B cell (primary cell): Measurements from ENCODE around the gene COA5. TPM values are rescaled to one million over a fixed set of nuclear protein-coding genes. Genes with fewer than 3 reads are reported as not detected.

Experiments used
- ATAC-seq: fragments of 200-7000 bp; cut with Tn5 transposase; one replicate; pipeline ENCODE4 v1.10.0; 2021; ENCODE audit warnings: low read depth, mild to moderate bottlenecking, moderate number of reproducible peaks, moderate library complexity
- CTCF ChIA-PET: fragments of 350-600 bp; sonication (Branson Sonifier 250); formaldehyde crosslinking; loops from one replicate; lab custom pipeline; 2021; ENCODE audit warnings: antibody characterized with exemption, inconsistent platforms; lab: Charles Lee
- POLR2A ChIA-PET: fragments of 350-600 bp; sonication (Branson Sonifier 250); formaldehyde crosslinking; loops from one replicate; lab custom pipeline; 2021; ENCODE audit warnings: antibody characterized with exemption; lab: Charles Lee
- DNase-seq: peaks from one replicate; pipeline ENCODE4 v3.0.0; 2013
- H2AFZ ChIP-seq: 2 replicates; pipeline ENCODE4 v1.6.1; 2012; ENCODE audit warnings: mild to moderate bottlenecking, low read depth, low read length; ENCODE audit not compliant: insufficient read depth, poor library complexity, severe bottlenecking
- H3K27ac ChIP-seq, 2 donors: 1 replicate in 1 of 2; 2 replicates in 1 of 2; pipeline ENCODE4 v1.5.1; 2012 to 2013; ENCODE audit warnings: low read length in 2 of 2, mild to moderate bottlenecking in 2 of 2, moderate library complexity in 1 of 2
- H3K27me3 ChIP-seq, 4 experiments: fragments of 200-600 bp in 1 of 4; sonication (generic) in 1 of 4; replicated peaks in 1 of 4; 1 replicate in 2 of 4; 2 replicates in 2 of 4; pipeline versions ENCODE4 v1.6.1 to v1.7.0; 2013 to 2016; ENCODE audit warnings: low read length in 3 of 4, mild to moderate bottlenecking in 2 of 4, mixed read lengths in 1 of 4, moderate library complexity in 1 of 4; ENCODE audit not compliant: insufficient read depth in 4 of 4, control insufficient read depth in 3 of 4; ENCODE audit errors: control extremely low read depth in 1 of 4
- H3K36me3 ChIP-seq, 2 experiments: replicated peaks in 1 of 2; 1 replicate in 1 of 2; 2 replicates in 1 of 2; pipeline versions ENCODE4 v1.6.1 to v1.7.1; 2013; ENCODE audit warnings: low read length in 1 of 2; ENCODE audit not compliant: insufficient read depth in 2 of 2, control insufficient read depth in 1 of 2; ENCODE audit errors: control extremely low read depth in 1 of 2, extremely low read depth in 1 of 2
- H3K4me1 ChIP-seq, 2 donors: fragments of 200-600 bp in 1 of 2; sonication (generic) in 1 of 2; 1 replicate in 1 of 2; 2 replicates in 1 of 2; pipeline versions ENCODE4 v1.5.1 to v1.6.1; 2013 to 2017; ENCODE audit warnings: low read length in 2 of 2; ENCODE audit not compliant: control insufficient read depth in 2 of 2, insufficient read depth in 2 of 2
- H3K4me2 ChIP-seq: replicated peaks from 2 replicates; pipeline ENCODE3; 2012; ENCODE audit warnings: mild to moderate bottlenecking, low read depth, low read length; ENCODE audit not compliant: poor library complexity, severe bottlenecking
- H3K4me3 ChIP-seq, 5 experiments: fragments of 200-600 bp in 1 of 5; sonication (generic) in 1 of 5; 1 replicate in 3 of 5; 2 replicates in 2 of 5; pipeline versions ENCODE4 v1.5.1 to v1.7.0; 2011 to 2016; ENCODE audit warnings: low read length in 4 of 5, mild to moderate bottlenecking in 4 of 5, low read depth in 2 of 5, control low read depth in 1 of 5, moderate library complexity in 1 of 5; ENCODE audit not compliant: insufficient read depth in 1 of 5; ENCODE audit errors: control extremely low read depth in 1 of 5, extremely low read depth in 1 of 5
- H3K79me2 ChIP-seq: fragments of 200-600 bp; sonication (generic); one replicate; pipeline ENCODE4 v1.6.0; 2016; ENCODE audit warnings: low read length; ENCODE audit not compliant: control insufficient read depth, insufficient read depth
- H3K9ac ChIP-seq: fragments of 200-600 bp; sonication (generic); 2 replicates; pipeline ENCODE4 v1.6.1; 2017; ENCODE audit warnings: mild to moderate bottlenecking, low read length, moderate library complexity
- H3K9me3 ChIP-seq, 3 donors: one replicate each; pipeline versions ENCODE4 v1.6.1 to v1.7.1; 2013; ENCODE audit warnings: low read length in 2 of 3; ENCODE audit not compliant: control insufficient read depth in 2 of 3, insufficient read depth in 1 of 3; ENCODE audit errors: control extremely low read depth in 1 of 3
- H4K20me1 ChIP-seq: 2 replicates; pipeline ENCODE4 v1.6.0; 2012; ENCODE audit warnings: mild to moderate bottlenecking, low read length; ENCODE audit not compliant: insufficient read depth, control insufficient read depth, poor library complexity, severe bottlenecking
- H3K27ac Mint-ChIP-seq: one replicate; pipeline ENCODE4 v1.8.0; 2021; ENCODE audit warnings: mixed read lengths
- H3K27me3 Mint-ChIP-seq: one replicate; pipeline ENCODE4 v1.8.0; 2021; ENCODE audit warnings: mixed read lengths
- H3K4me1 Mint-ChIP-seq: one replicate; pipeline ENCODE4 v1.8.0; 2021; ENCODE audit warnings: mixed read lengths
- H3K4me3 Mint-ChIP-seq: one replicate; pipeline ENCODE4 v1.8.0; 2021; ENCODE audit warnings: mixed read lengths
- H3K9me3 Mint-ChIP-seq: one replicate; pipeline ENCODE4 v1.8.0; 2022; ENCODE audit warnings: mixed read lengths; ENCODE audit not compliant: insufficient read depth
- EZH2 ChIP-seq: IDR thresholded peaks from 2 replicates; pipeline ENCODE4 v1.6.1; 2012; ENCODE audit warnings: borderline replicate concordance, low read depth, mild to moderate bottlenecking, moderate library complexity, low read length; ENCODE audit not compliant: insufficient read depth, poor library complexity, severe bottlenecking
- WGBS: methylation state at CpG from one replicate; pipeline ENCODE4 v1.1.5; 2013; ENCODE audit warnings: missing lambda C conversion rate; ENCODE audit not compliant: insufficient coverage; 5-methylcytosine and 5-hydroxymethylcytosine counted together
- intact Hi-C: fragments of 100-400 bp; cut with micrococcal nuclease; formaldehyde crosslinking; loops from one replicate; pipeline ENCODE4 v1.10.0; 2022
- polyA plus RNA-seq: library from polyadenylated mRNA; depleted of rRNA; stranded (reverse); fragments of >200 nt; gene quantifications from 2 replicates; pipeline ENCODE4 v1.2.3, GENCODE V29; 2012
- total RNA-seq, 2 donors: library from RNA; stranded (reverse); fragments of 120-200 nt in 1 of 2; gene quantifications; 1 replicate in 1 of 2; 2 replicates in 1 of 2; pipeline versions ENCODE4 v1.2.3 to v1.2.4, GENCODE V29; 2013 to 2022
- TF ChIP-seq, protein P1 (sequence below): fragments of 200-600 bp; IDR thresholded peaks from one replicate; pipeline ENCODE4 v1.8.0; 2022; ENCODE audit warnings: antibody characterized with exemption, mild to moderate bottlenecking

The COA5 gene
- total and polyA plus RNA-seq, 2 donors (not counting 1 experiment from before 2014, with no cell fraction given), result 23.2 to 46.9 TPM

GRCh38 chr2:98637401-98638147 lies 29.3 kb upstream of the COA5 start:
- Histone ChIP-seq H4K20me1 (no peaks in the 10 kb centered on the region), H3K9me3 (no peaks in the 10 kb centered on the region), H3K79me2 (no peaks in the 10 kb centered on the region), H2AFZ (peak overlapping the region; percentile 46), H3K36me3 (peaks cover 3 to 20% of the 10 kb centered on the region in 2 experiments), H3K27me3 (no peaks in the 10 kb centered on the region), H3K4me3 (no peak overlapping the region), H3K4me2 (peak overlapping the region; percentile 50), H3K9ac (peak overlapping the region; percentile 27), H3K27ac (peak overlapping the region in 1 of 2 donors; percentile 83), H3K4me1 (peaks cover 5 to 7% of the 10 kb centered on the region in 2 donors)
- POLR2A ChIA-PET, result no interaction called here
- no peak for TF ChIP-seq EZH2
- TF ChIP-seq, protein P1, sequence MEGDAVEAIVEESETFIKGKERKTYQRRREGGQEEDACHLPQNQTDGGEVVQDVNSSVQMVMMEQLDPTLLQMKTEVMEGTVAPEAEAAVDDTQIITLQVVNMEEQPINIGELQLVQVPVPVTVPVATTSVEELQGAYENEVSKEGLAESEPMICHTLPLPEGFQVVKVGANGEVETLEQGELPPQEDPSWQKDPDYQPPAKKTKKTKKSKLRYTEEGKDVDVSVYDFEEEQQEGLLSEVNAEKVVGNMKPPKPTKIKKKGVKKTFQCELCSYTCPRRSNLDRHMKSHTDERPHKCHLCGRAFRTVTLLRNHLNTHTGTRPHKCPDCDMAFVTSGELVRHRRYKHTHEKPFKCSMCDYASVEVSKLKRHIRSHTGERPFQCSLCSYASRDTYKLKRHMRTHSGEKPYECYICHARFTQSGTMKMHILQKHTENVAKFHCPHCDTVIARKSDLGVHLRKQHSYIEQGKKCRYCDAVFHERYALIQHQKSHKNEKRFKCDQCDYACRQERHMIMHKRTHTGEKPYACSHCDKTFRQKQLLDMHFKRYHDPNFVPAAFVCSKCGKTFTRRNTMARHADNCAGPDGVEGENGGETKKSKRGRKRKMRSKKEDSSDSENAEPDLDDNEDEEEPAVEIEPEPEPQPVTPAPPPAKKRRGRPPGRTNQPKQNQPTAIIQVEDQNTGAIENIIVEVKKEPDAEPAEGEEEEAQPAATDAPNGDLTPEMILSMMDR, result no peak
- H3K4me3 Mint-ChIP-seq, result peak overlapping the region; percentile 85
- 65% methylated on average over 8 of the region's 10 CpGs for WGBS
- intact Hi-C loops, result no loop called here
- no peaks in the 10 kb centered on the region for H3K27me3 Mint-ChIP-seq
- CTCF ChIA-PET, result interaction anchor here (1.0 to 4.9 kb wide), 2 partner anchors 11 to 200 kb away, joined by 3 to 26 read pairs; no protein-coding TSS in a partner anchor
- peak overlapping the region; percentile 94 for H3K27ac Mint-ChIP-seq
- DNase-seq (peak; percentile 31), ATAC-seq (peak; percentile 47)
- peaks cover 10% of the 10 kb centered on the region for H3K4me1 Mint-ChIP-seq
- H3K9me3 Mint-ChIP-seq, result no peaks in the 10 kb centered on the region

DNA sequence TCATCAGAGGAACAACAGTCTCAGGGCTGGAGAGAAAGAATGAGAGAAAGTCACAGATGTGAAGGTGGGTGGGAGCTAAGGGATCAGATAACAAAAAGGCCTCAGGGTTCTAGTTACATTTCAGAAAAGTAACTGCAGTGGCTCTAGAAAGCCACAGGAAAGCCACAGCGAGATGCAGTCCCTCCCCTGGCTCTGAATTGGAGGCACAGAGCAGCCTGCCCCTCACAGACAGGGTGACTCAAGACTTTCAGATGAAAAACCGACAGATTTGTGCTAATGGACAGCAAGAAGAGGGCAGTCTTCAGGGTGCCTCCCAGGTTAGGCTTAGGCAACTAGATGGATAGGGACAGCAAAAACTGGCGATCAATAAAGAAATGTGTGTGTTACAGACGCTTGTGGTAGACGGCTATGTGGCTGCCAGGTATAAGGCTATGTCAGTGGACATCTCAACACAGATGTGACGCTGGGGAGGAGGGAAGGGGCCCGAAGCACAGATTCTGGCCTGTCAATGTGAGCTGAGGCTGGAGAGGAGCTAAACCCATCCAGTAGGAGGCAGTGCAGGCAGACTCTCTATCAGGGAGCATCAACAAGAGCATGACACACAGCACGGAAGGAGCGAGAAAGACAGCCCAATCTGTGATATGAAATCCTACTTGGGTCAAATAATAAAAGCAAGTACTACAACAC lies 26.2 kb upstream of the COA5 start:
- Mint-ChIP-seq H3K27ac (no peak overlapping the region), H3K4me3 (no peak overlapping the region), H3K4me1 (peaks cover 10% of the 10 kb centered on the region), H3K9me3 (no peaks in the 10 kb centered on the region), H3K27me3 (no peaks in the 10 kb centered on the region)
- no peaks in the 10 kb centered on the region for H4K20me1 ChIP-seq
- no peak overlapping the region for H2AFZ ChIP-seq
- no peak overlapping the region for H3K4me3 ChIP-seq
- no peak overlapping the region for H3K27ac ChIP-seq
- DNase-seq (no peak), ATAC-seq (no peak)
- no peak overlapping the region for H3K9ac ChIP-seq
- H3K9me3 ChIP-seq, result no peaks in the 10 kb centered on the region
- no peak overlapping the region for H3K4me2 ChIP-seq
- H3K4me1 ChIP-seq, result peaks cover 5 to 7% of the 10 kb centered on the region in 2 donors
- H3K27me3 ChIP-seq, result no peaks in the 10 kb centered on the region
- intact Hi-C loops, result no loop called here
- H3K36me3 ChIP-seq, result peaks cover 3 to 22% of the 10 kb centered on the region in 2 experiments
- ChIA-PET CTCF (interaction anchor here (1.3 kb wide), 1 partner anchor 15 kb away, joined by 3 read pairs; no protein-coding TSS in a partner anchor), POLR2A (no interaction called here)
- 94% methylated on average over 6 of the region's 9 CpGs for WGBS
- TF ChIP-seq EZH2, result no peak
- TF ChIP-seq, protein P1, result no peak
- no peaks in the 10 kb centered on the region for H3K79me2 ChIP-seq
